Endodermal cell (in vitro differentiated cells): ENCODE measurements around the gene CBR3. TPM values are rescaled to one million over a fixed set of nuclear protein-coding genes. Genes with fewer than 3 reads are reported as not detected.

Experiments used
- DNase-seq: peaks from one replicate; pipeline ENCODE4 v3.0.0-alpha.2; 2017
- H3K27ac ChIP-seq: 2 replicates; pipeline ENCODE4 v1.5.1; 2013; ENCODE audit warnings: mild to moderate bottlenecking, low read depth, low read length, moderate library complexity
- H3K27me3 ChIP-seq: 2 replicates; pipeline ENCODE4 v1.6.1; 2013; ENCODE audit warnings: mild to moderate bottlenecking, low read length, moderate library complexity; ENCODE audit not compliant: insufficient read depth, control insufficient read depth, poor library complexity, severe bottlenecking
- H3K36me3 ChIP-seq: 2 replicates; pipeline ENCODE4 v1.7.0; 2013; ENCODE audit warnings: mild to moderate bottlenecking, low read length, moderate library complexity; ENCODE audit not compliant: control insufficient read depth, insufficient read depth
- H3K4me1 ChIP-seq: one replicate; pipeline ENCODE4 v1.7.0; 2013; ENCODE audit warnings: low read length; ENCODE audit not compliant: control insufficient read depth, insufficient read depth
- H3K4me3 ChIP-seq: 2 replicates; pipeline ENCODE4 v1.5.1; 2013; ENCODE audit warnings: mild to moderate bottlenecking, low read length, moderate library complexity
- H3K9ac ChIP-seq: 2 replicates; pipeline ENCODE4 v1.6.1; 2013; ENCODE audit warnings: mild to moderate bottlenecking, low read length, moderate library complexity; ENCODE audit not compliant: poor library complexity, severe bottlenecking; ENCODE audit errors: extremely low read depth
- H3K9me3 ChIP-seq: 2 replicates; pipeline ENCODE4 v1.6.1; 2013; ENCODE audit warnings: mild to moderate bottlenecking, low read length, moderate library complexity; ENCODE audit not compliant: control insufficient read depth
- H3K27ac Mint-ChIP-seq: 2 replicates; pipeline ENCODE4 v1.8.0; 2020; ENCODE audit warnings: mixed read lengths
- H3K27me3 Mint-ChIP-seq: 2 replicates; pipeline ENCODE4 v1.8.0; 2021; ENCODE audit warnings: mild to moderate bottlenecking, mixed read lengths; ENCODE audit not compliant: insufficient read depth
- H3K36me3 Mint-ChIP-seq: 2 replicates; pipeline ENCODE4 v1.8.0; 2020; ENCODE audit warnings: low read depth, mixed read lengths
- H3K4me1 Mint-ChIP-seq: 2 replicates; pipeline ENCODE4 v1.8.0; 2020; ENCODE audit warnings: mixed read lengths
- H3K4me3 Mint-ChIP-seq: 2 replicates; pipeline ENCODE4 v1.8.0; 2020; ENCODE audit warnings: mild to moderate bottlenecking, moderate library complexity, mixed read lengths
- H3K9me3 Mint-ChIP-seq: 2 replicates; pipeline ENCODE4 v1.8.0; 2020; ENCODE audit warnings: mild to moderate bottlenecking, mixed read lengths
- CTCF ChIP-seq: fragments of 200-600 bp; sonication (generic); conservative IDR thresholded peaks from 2 replicates; pipeline ENCODE4 v1.5.0; 2021; ENCODE audit warnings: antibody characterized with exemption, mild to moderate bottlenecking
- WGBS, 2 experiments: methylation state at CpG; one replicate each; pipeline versions ENCODE4 v1.1.5 to v1.1.7; 2013; ENCODE audit warnings: missing lambda C conversion rate in 2 of 2, mixed read lengths in 1 of 2; ENCODE audit not compliant: insufficient coverage in 1 of 2, insufficient read length in 1 of 2; 5-methylcytosine and 5-hydroxymethylcytosine counted together
- total RNA-seq, 2 donors: library from RNA; stranded (reverse); fragmentation: NEBNext Ultra II Directional in 1 of 2; extraction: Animal tissue kit (Norgen Biotek cat#: 25700) in 1 of 2; gene quantifications; 2 replicates in 1 of 2; 3 replicates in 1 of 2; pipeline ENCODE4 v1.2.1, GENCODE V29; 2021

CBR3 gene
- total RNA-seq, 2 donors from 2014 or later, result not detected

GRCh38 chr21:36186081-36186480 is 51.2 kb downstream of the CBR3 start:
- Mint-ChIP-seq H3K27ac (no peak overlapping the region), H3K36me3 (no peaks in the 10 kb centered on the region), H3K27me3 (no peaks in the 10 kb centered on the region), H3K4me3 (no peak overlapping the region), H3K9me3 (no peaks in the 10 kb centered on the region), H3K4me1 (peaks cover 17% of the 10 kb centered on the region)
- H3K27me3 ChIP-seq, result no peaks in the 10 kb centered on the region
- H3K4me3 ChIP-seq, result no peak overlapping the region
- no peak overlapping the region for H3K9ac ChIP-seq
- DNase-seq, result no peak
- H3K27ac ChIP-seq, result no peak overlapping the region
- H3K9me3 ChIP-seq, result no peaks in the 10 kb centered on the region
- no peaks in the 10 kb centered on the region for H3K36me3 ChIP-seq
- no peak for TF ChIP-seq CTCF
- 91 to 96% methylated on average over 4 of the region's 4 CpGs for WGBS, 2 experiments
- H3K4me1 ChIP-seq, result peaks cover 4% of the 10 kb centered on the region

GRCh38 chr21:36186506-36187399 is 51.9 kb downstream of the CBR3 start:
- Histone ChIP-seq H3K27me3 (no peaks in the 10 kb centered on the region), H3K9me3 (no peaks in the 10 kb centered on the region), H3K9ac (no peak overlapping the region), H3K4me1 (peaks cover 4% of the 10 kb centered on the region), H3K4me3 (no peak overlapping the region), H3K27ac (no peak overlapping the region), H3K36me3 (no peaks in the 10 kb centered on the region)
- peaks cover 17% of the 10 kb centered on the region for H3K4me1 Mint-ChIP-seq
- peak; percentile 62 for DNase-seq
- TF ChIP-seq CTCF, result no peak
- H3K9me3 Mint-ChIP-seq, result no peaks in the 10 kb centered on the region
- no peaks in the 10 kb centered on the region for H3K27me3 Mint-ChIP-seq
- no peak overlapping the region for H3K4me3 Mint-ChIP-seq
- 85 to 96% methylated on average over 6 to 18 of the region's 18 CpGs for WGBS, 2 experiments
- H3K27ac Mint-ChIP-seq, result no peak overlapping the region
- no peaks in the 10 kb centered on the region for H3K36me3 Mint-ChIP-seq

GRCh38 chr21:36188081-36188681 is 53.3 kb downstream of the CBR3 start:
- TF ChIP-seq CTCF, result no peak
- H3K4me1 ChIP-seq, result peaks cover 4% of the 10 kb centered on the region
- Mint-ChIP-seq H3K4me3 (no peak overlapping the region), H3K4me1 (peaks cover 17% of the 10 kb centered on the region), H3K27ac (no peak overlapping the region), H3K9me3 (no peaks in the 10 kb centered on the region), H3K36me3 (no peaks in the 10 kb centered on the region), H3K27me3 (no peaks in the 10 kb centered on the region)
- 80 to 85% methylated on average over 8 of the region's 8 CpGs for WGBS, 2 experiments
- H3K36me3 ChIP-seq, result no peaks in the 10 kb centered on the region
- no peak overlapping the region for H3K27ac ChIP-seq
- H3K27me3 ChIP-seq, result no peaks in the 10 kb centered on the region
- no peak overlapping the region for H3K4me3 ChIP-seq
- H3K9me3 ChIP-seq, result no peaks in the 10 kb centered on the region
- no peak overlapping the region for H3K9ac ChIP-seq
- no peak for DNase-seq
